GM12875 (cell line): ENCODE data around the gene FUT4.

Source experiments
- H3K4me3 ChIP-seq: one replicate; pipeline ENCODE4 v1.5.1; 2011; ENCODE audit warnings: low read depth, low read length, control low read depth
- TF ChIP-seq, protein P1 (sequence below): IDR thresholded peaks from 2 replicates; pipeline ENCODE4 v1.5.1; 2011; ENCODE audit warnings: low read depth, mild to moderate bottlenecking, control low read depth, inconsistent platforms, low read length, moderate library complexity, borderline replicate concordance; ENCODE audit not compliant: insufficient read depth

The FUT4 gene

GRCh38 chr11:94577841-94578240 is 34.1 kb downstream of the FUT4 start:
- no peak overlapping the region for H3K4me3 ChIP-seq
- TF ChIP-seq, protein P1, sequence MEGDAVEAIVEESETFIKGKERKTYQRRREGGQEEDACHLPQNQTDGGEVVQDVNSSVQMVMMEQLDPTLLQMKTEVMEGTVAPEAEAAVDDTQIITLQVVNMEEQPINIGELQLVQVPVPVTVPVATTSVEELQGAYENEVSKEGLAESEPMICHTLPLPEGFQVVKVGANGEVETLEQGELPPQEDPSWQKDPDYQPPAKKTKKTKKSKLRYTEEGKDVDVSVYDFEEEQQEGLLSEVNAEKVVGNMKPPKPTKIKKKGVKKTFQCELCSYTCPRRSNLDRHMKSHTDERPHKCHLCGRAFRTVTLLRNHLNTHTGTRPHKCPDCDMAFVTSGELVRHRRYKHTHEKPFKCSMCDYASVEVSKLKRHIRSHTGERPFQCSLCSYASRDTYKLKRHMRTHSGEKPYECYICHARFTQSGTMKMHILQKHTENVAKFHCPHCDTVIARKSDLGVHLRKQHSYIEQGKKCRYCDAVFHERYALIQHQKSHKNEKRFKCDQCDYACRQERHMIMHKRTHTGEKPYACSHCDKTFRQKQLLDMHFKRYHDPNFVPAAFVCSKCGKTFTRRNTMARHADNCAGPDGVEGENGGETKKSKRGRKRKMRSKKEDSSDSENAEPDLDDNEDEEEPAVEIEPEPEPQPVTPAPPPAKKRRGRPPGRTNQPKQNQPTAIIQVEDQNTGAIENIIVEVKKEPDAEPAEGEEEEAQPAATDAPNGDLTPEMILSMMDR, result no peak

- TF ChIP-seq, protein P1, result no peak
- no peak overlapping the region for H3K4me3 ChIP-seq
These were observed 38.2 kb downstream of the FUT4 start for GRCh38 chr11:94581926-94582325.

DNA sequence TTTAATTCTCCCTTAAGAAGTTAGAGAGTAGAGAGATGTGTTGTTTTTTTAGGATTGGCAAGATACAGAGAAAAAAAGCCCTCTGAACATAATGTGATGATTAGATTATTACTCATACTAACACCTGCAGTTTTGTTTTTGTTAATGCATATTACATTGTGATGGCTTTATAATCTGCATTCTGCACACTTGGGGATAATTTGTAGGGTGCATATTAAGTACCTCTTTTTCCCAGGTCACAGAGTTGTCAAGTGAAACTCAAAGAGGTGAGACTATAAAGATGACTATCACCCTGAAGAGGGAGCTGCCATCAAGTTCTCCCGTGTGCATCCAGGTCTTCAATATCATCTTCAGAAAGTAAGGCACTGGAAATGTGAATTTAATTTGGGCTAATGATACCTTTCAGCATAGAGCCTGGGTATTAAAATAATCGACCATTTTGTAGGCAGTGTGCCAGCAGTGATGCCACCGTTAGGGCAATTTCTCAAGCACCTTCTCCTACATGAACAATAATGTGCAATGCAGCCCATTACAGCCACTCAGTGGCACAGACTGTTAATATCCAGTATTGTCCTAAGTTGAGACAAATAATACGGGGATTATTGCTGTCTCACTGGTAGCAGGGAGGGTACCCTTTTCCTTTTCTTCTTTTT is 39.6 kb downstream of the FUT4 start:
- TF ChIP-seq, protein P1, result no peak
- peak overlapping the region; percentile 8 for H3K4me3 ChIP-seq

- H3K4me3 ChIP-seq, result no peak overlapping the region
- TF ChIP-seq, protein P1, result no peak
These were observed 40.3 kb downstream of the FUT4 start for GRCh38 chr11:94583866-94584500.

- no peak overlapping the region for H3K4me3 ChIP-seq
- TF ChIP-seq, protein P1, result no peak
These were observed 41.3 kb downstream of the FUT4 start for GRCh38 chr11:94584978-94585377.

- H3K4me3 ChIP-seq, result no peak overlapping the region
- TF ChIP-seq, protein P1, result no peak
These were observed 41.7 kb downstream of the FUT4 start for GRCh38 chr11:94585399-94585798.

- H3K4me3 ChIP-seq, result no peak overlapping the region
- TF ChIP-seq, protein P1, result no peak
These were observed 42.8 kb downstream of the FUT4 start for GRCh38 chr11:94586546-94586945.
